Lower leg skin (tissue), 3 donors: ENCODE measurements around the gene RAP2B.

ENCODE experiments used
- POLR2A ChIP-seq, 2 donors: fragments of 450-650 bp; IDR thresholded peaks; one replicate each; pipeline ENCODE4 v1.6.1; 2016 to 2017; ENCODE audit warnings: antibody characterized with exemption in 2 of 2, mild to moderate bottlenecking in 1 of 2, moderate library complexity in 1 of 2
- TF ChIP-seq, protein P1 (sequence below), 3 donors: fragments of 450-650 bp; IDR thresholded peaks; one replicate each; pipeline ENCODE4 v1.5.1; 2016; ENCODE audit warnings: antibody characterized with exemption in 3 of 3, mild to moderate bottlenecking in 3 of 3, moderate library complexity in 2 of 3

DNA sequence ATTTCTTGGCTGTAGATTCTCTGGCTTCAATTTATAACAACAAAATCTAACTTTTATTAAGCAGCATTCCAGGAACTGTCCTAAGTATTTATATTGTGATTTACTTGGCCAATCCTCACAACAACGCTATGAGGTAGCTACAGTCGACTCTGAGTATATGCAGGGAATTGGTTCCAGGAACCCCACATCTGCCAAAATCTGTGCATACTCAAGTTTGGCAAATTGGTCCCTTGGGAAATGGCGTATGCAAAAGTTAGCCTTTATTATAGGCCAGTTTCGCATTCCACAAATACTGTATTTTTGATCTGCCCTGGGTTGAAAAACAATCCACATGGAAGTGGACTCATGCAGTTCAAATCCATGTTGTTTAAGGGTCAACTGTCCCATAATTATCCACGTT, 53.9 kb downstream of the RAP2B start:
- TF ChIP-seq, protein P1, sequence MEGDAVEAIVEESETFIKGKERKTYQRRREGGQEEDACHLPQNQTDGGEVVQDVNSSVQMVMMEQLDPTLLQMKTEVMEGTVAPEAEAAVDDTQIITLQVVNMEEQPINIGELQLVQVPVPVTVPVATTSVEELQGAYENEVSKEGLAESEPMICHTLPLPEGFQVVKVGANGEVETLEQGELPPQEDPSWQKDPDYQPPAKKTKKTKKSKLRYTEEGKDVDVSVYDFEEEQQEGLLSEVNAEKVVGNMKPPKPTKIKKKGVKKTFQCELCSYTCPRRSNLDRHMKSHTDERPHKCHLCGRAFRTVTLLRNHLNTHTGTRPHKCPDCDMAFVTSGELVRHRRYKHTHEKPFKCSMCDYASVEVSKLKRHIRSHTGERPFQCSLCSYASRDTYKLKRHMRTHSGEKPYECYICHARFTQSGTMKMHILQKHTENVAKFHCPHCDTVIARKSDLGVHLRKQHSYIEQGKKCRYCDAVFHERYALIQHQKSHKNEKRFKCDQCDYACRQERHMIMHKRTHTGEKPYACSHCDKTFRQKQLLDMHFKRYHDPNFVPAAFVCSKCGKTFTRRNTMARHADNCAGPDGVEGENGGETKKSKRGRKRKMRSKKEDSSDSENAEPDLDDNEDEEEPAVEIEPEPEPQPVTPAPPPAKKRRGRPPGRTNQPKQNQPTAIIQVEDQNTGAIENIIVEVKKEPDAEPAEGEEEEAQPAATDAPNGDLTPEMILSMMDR (IDR thresholded peaks at IDR 0.05): no peak
- no peak for TF ChIP-seq POLR2A (IDR thresholded peaks at IDR 0.05)
